NCI-H1436 treated with DMSO at 0.1 percent for 48 hours (cell line): ENCODE results near the gene KCNH8.

ENCODE experiments used
- DNase-seq: peaks from one replicate; lab custom pipeline; 2025; lab: John Stamatoyannopoulos, UW

Gene KCNH8

DNA sequence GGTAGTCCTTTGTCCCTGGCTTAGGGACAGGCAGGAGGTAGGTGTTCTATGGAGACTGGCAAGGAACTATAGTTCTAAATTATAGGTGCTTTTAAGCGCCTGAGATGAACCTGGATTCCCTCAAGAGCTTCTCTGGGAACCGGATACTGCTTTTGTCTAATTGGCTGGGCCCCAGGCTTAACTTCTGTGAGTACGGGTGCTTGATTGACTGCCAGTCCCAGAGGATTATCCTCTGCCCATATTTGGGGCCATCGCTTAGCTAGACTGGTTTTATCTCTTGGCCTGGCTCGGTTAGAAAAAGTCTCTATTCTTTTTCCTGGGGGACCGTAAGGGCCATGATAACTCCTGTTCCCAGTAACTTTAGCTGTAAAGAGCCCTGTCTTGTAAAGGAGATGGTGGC is 339.1 kb downstream of the KCNH8 start:
- DNase-seq: no peak

DNA sequence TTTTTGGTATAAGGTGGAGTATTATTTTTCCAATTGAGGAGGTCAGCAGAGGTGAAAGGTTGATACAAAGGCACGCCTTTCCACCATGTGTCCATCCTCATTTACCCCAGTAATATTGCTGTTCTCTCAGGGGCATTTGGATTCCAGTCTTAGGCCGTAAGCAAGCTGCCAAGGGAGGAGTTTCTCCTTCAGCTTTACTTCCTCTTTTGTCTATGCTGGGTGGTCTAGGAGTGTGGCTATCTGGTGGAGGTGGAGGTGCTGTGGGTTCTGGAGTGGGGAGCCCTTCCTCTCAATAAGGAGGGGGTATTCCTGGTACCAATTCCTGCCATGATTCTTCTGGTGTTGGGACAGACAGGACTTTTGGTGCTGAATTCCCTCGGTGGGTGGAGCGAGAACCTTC is 340.6 kb downstream of the KCNH8 start:
- DNase-seq: no peak

DNA sequence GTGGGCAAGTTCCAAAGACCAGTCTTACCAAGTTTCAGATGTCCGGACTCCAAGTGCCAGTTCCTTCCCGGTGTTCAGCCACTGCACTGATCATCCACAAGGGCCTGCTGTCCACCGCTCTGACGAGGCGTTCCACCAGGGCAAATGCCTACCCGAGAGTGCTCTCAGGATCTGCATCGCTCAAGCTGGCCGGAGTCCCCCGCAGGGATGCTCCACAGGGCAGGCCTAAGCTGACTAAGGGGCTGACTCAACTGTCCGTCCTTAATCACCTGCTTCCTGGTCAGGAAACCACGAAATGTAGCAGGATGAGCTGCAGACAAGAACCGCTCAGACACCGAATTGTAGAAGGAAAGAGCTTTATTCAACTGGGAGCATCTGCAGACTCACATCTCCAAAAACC is 341.6 kb downstream of the KCNH8 start:
- DNase-seq: no peak

DNA sequence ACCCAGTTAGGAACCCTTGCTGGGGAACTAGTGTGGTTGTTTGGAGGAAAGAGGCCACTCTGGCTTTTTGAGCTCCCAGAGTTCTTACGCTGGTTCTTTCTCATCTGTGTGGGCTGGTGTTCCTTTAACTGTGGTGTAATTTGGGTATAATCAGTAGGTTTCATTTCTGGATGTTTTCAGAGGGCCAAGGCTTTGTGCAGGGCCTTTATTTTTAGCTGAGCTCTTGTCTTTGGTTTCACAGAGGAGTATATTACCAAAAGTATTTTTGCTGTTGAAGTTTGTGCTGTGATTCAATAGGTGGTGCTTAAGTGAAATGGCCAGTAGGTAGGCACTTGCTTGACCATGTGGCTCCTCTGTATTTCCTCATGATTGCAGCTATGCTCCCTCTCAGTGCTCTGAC is 357.9 kb downstream of the KCNH8 start:
- no peak for DNase-seq

DNA sequence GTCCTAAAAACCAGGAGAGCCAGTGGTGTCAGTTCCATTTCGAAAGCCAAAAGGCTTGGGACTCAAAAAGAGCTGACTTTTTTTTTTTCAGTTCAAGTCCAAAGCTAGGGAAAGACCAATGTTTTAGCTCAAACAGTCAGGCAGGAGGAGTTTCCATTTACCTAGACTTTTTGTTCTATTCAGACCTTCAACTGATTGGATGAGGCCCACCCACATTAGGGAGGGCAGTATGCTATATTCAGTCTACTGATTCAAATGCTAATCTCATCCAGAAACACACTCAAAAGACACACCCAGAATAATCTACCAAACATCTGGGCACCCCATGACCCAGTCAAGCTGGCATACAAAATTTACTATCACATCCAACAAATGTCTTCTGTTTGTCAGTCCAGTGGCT is 374.0 kb downstream of the KCNH8 start:
- DNase-seq: no peak

DNA sequence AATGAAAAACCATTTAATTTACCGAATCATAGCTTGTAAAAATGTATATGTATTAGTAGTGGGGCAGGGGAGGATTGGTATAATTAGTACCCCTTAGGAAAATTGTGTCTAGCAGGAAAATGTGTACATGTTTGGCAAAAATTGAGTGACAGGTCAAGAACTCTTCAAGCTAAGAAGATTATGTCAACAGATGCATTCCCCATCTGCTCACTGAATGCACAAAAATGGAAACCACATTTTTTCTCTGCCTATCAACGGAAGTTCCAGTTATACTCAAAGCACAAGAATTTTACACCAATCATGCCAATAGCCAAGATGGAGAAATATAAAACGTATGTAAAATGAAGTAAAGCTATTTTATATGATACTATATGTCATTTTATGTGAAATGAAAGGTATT is 377.8 kb downstream of the KCNH8 start:
- DNase-seq: no peak

DNA sequence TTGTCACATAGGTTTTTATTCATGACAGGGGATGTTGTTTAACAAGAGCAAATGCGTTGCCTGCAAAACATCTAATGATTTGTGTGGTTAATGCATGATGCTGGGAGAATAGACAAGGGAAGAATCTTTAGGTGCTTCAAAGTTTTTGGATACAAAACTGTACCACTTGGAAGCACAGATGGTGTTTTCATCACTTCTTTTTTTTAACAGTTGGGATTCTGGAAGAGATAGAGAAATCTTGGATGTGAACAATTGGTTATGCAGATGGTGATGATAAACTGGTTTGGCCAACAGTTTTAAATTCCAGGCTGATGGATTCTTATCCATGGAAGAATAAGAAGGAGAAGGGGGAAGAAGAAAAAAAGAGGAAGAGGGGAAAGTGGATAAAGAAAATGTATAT is 379.4 kb downstream of the KCNH8 start:
- no peak for DNase-seq

DNA sequence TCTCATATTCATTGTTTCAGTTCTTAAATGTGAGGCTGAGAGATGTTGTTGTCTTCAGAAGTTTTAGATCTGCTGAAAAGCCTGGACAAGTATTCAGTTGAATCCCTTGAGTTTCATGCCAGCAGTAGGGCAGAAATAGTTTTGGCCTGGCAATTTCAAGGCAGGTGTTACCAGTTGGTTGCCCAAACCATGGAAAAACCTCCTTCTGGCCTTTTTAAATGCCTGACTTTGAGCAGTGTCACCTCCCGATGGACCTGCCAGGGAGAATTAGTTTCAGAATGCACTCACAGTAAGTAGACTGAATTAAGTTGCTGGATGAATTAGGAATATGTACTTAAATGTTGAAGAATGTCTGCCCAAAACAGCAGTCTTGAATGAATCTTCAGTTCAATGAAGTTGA is 383.1 kb downstream of the KCNH8 start:
- no peak for DNase-seq

DNA sequence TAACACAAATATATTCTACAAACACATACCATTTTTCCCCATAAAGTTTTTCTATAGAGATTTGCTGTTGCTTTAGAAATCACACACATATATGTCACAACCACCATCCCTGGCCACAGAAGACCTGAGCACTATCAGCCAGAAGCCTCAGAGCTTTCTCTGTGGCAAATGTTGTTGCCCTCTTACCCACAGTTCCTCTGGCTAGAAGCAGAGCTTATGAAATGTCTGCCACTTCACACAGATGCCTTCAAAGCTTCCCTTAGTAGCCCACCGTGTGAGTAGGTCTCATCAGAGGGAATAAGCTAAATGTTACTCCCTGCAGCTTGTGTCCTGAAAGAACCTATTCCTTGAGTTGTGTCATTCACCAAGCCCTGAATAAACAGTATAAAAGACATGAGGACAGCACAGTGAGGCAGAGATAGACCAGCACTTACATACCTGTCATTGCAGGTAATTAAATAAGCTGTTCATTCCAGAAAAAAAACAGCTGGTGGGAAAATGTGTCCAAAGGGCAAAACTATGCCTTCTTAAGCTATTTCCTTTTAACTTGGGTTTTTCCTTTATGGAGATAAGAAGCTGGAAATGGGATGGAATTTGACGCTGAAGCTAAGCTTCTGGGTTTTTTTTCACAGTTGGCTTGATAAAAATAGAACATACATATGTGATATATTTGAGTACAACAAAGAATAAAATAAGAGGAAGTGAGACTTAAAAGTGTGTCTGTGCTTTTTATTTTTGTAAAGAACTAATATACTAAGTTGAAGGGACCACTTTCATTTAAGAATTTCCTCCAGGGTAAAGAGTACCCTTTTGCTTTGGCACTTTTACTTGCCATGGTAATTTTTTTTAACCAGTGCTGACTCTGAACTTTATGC is 391.4 kb downstream of the KCNH8 start:
- no peak for DNase-seq

DNA sequence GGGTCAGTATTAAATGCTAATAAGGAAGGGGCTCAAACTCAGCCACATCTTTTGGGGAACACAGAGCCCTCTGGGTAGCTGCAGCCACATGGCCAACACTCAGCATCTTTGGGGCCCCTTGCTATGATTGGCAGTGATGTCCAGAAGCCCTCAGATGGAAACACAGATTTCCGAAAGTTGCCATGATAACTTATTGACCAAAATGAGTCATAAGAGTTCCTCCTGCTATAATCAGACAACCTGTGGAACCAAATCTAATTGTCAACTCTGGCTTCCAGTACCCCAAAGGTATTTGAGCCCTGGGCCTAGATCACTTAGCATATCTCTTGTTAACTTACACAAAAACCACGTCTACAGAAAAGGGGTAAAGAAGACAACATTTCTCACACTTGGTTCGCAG is 392.2 kb downstream of the KCNH8 start:
- no peak for DNase-seq

DNA sequence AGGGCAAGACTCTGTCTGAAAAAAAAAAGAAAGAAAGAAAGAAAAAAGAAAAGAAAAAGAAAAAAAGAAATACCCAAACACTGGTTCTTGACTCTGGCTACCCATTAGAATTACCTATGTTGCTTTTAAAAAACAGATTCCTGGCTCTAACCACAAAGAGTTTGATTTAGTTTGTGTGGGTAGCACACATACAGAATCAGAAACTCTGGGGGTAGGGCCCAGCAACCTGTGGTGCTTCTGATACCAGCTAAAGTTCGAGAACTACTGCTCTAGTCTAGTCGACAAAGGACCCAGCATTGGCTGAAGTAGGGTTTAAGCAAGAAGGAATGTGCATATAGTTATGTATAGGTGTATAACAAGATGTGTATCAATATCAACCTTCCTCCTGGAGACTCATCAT is 393.0 kb downstream of the KCNH8 start:
- no peak for DNase-seq

DNA sequence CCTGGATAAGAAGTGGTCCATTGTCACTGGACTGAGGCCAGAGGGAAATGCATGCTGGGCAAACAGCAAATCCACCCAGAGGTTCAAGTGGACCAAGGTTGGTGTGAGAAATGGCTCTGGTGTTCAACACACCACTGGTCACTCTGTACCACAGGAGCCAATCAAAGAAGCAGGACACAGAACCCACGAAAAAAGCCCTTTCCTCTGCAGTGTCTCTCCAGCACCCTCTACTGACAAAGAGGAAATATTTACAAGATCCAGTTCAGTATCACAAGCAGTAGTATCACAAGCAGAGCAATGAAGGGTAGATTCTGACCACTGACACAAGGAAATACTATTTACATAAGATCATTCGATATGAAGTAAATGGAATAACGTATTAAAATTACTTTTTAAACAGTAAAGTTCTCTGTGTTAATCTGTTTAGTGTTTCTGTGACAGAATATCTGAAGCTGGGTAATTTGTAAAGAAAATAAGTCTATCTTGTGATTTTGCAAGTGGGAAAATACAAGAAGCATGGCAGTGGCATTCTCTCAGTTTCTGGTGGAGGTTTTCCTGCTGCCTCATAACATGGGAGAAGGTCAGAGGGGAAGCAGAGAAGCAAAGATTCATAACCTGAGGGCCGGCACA is 395.0 kb downstream of the KCNH8 start:
- DNase-seq: no peak

DNA sequence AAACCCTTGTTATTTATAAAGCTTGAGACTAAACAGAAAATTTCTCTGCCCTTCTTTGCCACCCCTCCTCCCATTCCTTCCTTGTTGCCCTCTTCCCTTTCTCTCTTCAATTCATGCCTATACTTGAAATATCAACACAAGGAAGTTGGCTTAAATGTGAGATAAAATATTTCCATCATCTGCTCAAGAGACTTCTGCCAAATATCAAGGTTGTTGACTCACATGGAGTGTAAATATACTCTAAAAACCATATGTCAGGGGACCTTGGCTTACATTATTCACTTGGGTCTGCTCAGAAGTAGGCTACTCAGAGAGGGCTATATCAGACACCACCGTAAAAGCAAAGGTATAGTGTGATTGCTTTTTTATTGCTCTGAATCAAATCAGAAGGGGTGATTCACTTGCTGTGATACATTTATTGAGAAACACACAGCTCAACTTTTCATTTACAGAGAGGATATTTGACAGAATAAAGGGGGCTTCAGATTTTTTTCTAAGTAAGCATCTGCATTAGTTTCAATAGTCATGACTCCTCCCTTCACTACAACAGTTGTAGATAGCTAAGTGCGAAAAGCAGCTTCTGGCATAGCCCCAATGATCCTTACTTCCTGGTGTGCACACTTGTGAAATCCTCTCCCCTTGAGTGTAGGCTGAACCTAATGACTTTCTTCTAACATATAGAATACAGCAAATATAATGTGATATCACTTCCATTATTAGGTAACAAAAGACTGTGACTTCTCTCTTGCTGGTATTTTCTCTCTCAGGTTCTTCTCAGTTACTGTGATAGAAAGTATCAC is 399.6 kb downstream of the KCNH8 start:
- no peak for DNase-seq

DNA sequence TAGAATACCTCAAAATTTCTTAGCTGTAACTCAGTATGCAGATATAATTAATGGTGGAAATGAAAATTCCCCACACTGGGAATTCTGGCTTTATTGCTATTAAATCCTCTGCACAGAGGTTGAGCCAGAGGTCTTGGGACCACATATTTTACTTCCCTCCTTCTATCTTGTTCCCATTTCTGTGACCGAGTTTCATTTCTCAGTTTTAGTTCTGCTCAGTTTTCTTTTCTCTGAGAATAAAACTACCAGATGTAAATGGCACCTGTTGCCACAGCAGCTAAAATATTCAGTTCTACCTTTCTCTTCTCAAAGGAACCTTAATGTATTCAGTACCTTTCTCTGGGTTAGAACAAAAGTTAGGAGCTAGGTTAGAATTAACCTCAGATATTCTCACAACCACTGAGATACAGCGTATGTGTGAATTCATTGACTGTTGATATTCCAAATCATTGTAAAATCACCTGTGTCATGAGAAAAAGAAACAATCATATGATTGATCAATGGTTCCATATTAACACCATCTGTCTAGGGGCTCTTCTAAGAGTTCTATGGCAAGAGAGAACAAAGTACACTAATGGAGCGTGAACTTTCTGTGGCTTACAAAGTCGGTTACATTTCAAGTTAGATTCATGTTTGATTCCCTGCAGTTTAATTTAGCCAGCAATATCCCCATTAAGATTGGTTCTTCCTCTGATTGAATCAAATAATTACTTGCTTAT is 411.6 kb downstream of the KCNH8 start:
- no peak for DNase-seq

DNA sequence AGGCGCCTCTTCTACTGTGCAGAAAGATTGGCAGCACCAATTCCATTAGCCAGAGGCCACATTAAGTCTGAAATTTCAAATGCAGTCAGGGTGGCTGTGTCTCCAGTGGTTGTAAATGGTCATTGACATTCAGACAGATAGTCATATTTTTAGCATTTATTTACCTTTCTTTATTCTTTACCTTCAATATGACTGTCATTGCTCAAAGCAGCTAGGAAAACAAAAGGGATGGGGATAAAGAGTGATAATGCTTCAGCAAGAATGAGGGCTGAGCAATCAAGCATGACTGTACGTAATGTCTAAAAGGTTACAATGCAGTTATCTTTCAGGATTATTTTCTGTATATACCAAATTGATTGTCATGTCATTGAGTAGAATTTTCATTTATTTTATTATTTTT is 425.3 kb downstream of the KCNH8 start:
- no peak for DNase-seq

DNA sequence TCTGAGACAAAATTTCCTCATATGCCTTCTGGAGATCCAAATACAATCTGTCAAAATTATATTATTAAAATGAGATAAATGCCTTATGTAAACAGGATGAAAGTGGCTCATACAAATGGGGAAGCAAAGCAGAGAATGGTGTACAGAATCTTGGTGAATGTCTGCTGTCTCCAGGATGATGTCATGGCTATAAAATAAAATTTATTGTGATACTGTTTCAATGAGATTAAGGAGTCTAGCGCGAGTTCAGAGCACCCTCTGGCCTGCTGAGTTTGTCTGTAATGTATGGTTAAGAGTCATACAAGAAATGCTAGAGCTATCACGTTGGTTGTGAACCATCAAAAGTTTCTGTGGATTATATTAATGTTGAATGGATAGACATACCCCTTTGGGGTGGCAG is 426.0 kb downstream of the KCNH8 start:
- DNase-seq: no peak

DNA sequence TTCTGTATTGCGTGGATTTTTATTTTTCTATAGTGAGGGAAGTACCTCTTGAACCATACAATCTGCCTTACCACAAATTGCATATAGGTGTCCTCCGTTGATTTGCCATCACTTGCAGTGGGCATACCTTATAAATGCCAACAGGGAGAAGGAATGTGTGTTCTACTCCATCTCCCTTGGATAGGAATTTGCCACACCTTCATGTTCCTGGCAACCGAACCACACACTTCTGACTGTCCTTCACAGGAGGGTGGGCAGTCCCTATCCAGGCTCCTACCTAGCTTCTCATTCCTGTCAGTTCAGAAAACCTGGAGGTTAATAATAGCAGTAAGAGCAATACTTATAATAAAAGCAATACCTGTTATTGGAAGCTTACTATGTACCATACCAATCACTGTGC is 428.0 kb downstream of the KCNH8 start:
- no peak for DNase-seq
